Karpas-422 (cell line): Measurements from ENCODE around the gene WASF2. TPM values are rescaled to one million over a fixed set of nuclear protein-coding genes. Genes with fewer than 3 reads are reported as not detected.

ENCODE experiments used
- DNase-seq: peaks from one replicate; pipeline ENCODE4 v3.0.0-alpha.2; 2015
- H2AFZ ChIP-seq: fragments of 200-600 bp; sonication (generic); 2 replicates; pipeline ENCODE4 v1.6.1; 2014; ENCODE audit warnings: antibody characterized with exemption, low read length, mixed read lengths
- H3K27ac ChIP-seq: fragments of 200-600 bp; sonication (generic); 2 replicates; pipeline ENCODE4 v1.5.1; 2014; ENCODE audit warnings: mild to moderate bottlenecking, low read length, moderate library complexity
- H3K27me3 ChIP-seq: fragments of 200-600 bp; sonication (generic); 2 replicates; pipeline ENCODE4 v1.6.1; 2014; ENCODE audit warnings: low read length, mixed read lengths
- H3K36me3 ChIP-seq: fragments of 200-600 bp; sonication (generic); 2 replicates; pipeline ENCODE4 v1.6.1; 2014; ENCODE audit warnings: low read length, mixed read lengths; ENCODE audit not compliant: insufficient read depth
- H3K4me1 ChIP-seq: fragments of 200-600 bp; sonication (generic); 2 replicates; pipeline ENCODE4 v1.6.1; 2014; ENCODE audit warnings: mild to moderate bottlenecking, low read length, mixed read lengths
- H3K4me2 ChIP-seq: fragments of 200-600 bp; sonication (generic); 2 replicates; pipeline ENCODE4 v1.6.1; 2014; ENCODE audit warnings: low read length, low read depth, mild to moderate bottlenecking; ENCODE audit not compliant: poor library complexity, severe bottlenecking
- H3K4me3 ChIP-seq: fragments of 200-600 bp; sonication (generic); 2 replicates; pipeline ENCODE4 v1.5.1; 2014; ENCODE audit warnings: mild to moderate bottlenecking, antibody characterized with exemption, low read length, mixed read lengths
- H3K79me2 ChIP-seq: fragments of 200-600 bp; sonication (generic); 2 replicates; pipeline ENCODE4 v1.6.1; 2014; ENCODE audit warnings: mild to moderate bottlenecking, low read length, mixed read lengths
- H3K9ac ChIP-seq: fragments of 200-600 bp; sonication (generic); 2 replicates; pipeline ENCODE4 v1.6.0; 2014; ENCODE audit warnings: low read length
- H3K9me2 ChIP-seq: fragments of 200-600 bp; sonication (generic), shearing (Covaris generic); replicated peaks from 2 replicates; pipeline ENCODE4 v1.6.0; 2014; ENCODE audit warnings: mild to moderate bottlenecking, low read length, moderate library complexity; ENCODE audit not compliant: insufficient read depth
- H3K9me3 ChIP-seq: fragments of 300-700, 200-600 bp; sonication (generic); 2 replicates; pipeline ENCODE4 v1.6.1; 2014; ENCODE audit warnings: low read length, mixed read lengths
- H4K20me1 ChIP-seq: fragments of 200-600 bp; sonication (generic); 2 replicates; pipeline ENCODE4 v1.6.1; 2014; ENCODE audit warnings: mild to moderate bottlenecking, antibody characterized with exemption, low read length, low read depth; ENCODE audit not compliant: insufficient read depth
- total RNA-seq: library from RNA; depleted of rRNA; stranded (reverse); fragments of >200 nt; shearing (Covaris generic); gene quantifications from 2 replicates; pipeline ENCODE4 v1.2.3, GENCODE V29; 2014; ENCODE audit warnings: low replicate concordance

The WASF2 gene
- total RNA-seq, 1 experiment from 2014 or later: 21.7 TPM

- no peaks in the 10 kb centered on the region for H3K79me2 ChIP-seq
- H2AFZ ChIP-seq: no peak overlapping the region
- H3K9ac ChIP-seq: no peak overlapping the region
- no peaks in the 10 kb centered on the region for H3K27me3 ChIP-seq
- H3K4me2 ChIP-seq: no peak overlapping the region
- no peak overlapping the region for H3K27ac ChIP-seq
- H4K20me1 ChIP-seq: no peaks in the 10 kb centered on the region
- H3K9me2 ChIP-seq: no peaks in the 10 kb centered on the region
- H3K36me3 ChIP-seq: no peaks in the 10 kb centered on the region
- DNase-seq: no peak
- no peaks in the 10 kb centered on the region for H3K9me3 ChIP-seq
- peaks cover 19% of the 10 kb centered on the region for H3K4me1 ChIP-seq
- H3K4me3 ChIP-seq: no peak overlapping the region
These were observed 129.6 kb downstream of the WASF2 start for GRCh38 chr1:27360159-27361043.

GRCh38 chr1:27359822-27360158, 130.2 kb downstream of the WASF2 start:
- DNase-seq: no peak
- Histone ChIP-seq H3K79me2 (no peaks in the 10 kb centered on the region), H3K9me2 (no peaks in the 10 kb centered on the region), H3K36me3 (no peaks in the 10 kb centered on the region), H3K27ac (no peak overlapping the region), H2AFZ (no peak overlapping the region), H3K4me3 (no peak overlapping the region), H4K20me1 (no peaks in the 10 kb centered on the region), H3K27me3 (no peaks in the 10 kb centered on the region), H3K9ac (no peak overlapping the region), H3K4me1 (peaks cover 14% of the 10 kb centered on the region), H3K4me2 (no peak overlapping the region), H3K9me3 (no peaks in the 10 kb centered on the region)

GRCh38 chr1:27358928-27359313, 131.0 kb downstream of the WASF2 start:
- Histone ChIP-seq H2AFZ (no peak overlapping the region), H3K4me3 (no peak overlapping the region), H3K36me3 (no peaks in the 10 kb centered on the region), H3K27me3 (no peaks in the 10 kb centered on the region), H3K27ac (no peak overlapping the region), H4K20me1 (no peaks in the 10 kb centered on the region), H3K79me2 (no peaks in the 10 kb centered on the region), H3K9me2 (no peaks in the 10 kb centered on the region), H3K9ac (no peak overlapping the region), H3K4me1 (peaks cover 13% of the 10 kb centered on the region), H3K9me3 (no peaks in the 10 kb centered on the region), H3K4me2 (no peak overlapping the region)
- DNase-seq: no peak

- Histone ChIP-seq H3K4me1 (peaks cover 13% of the 10 kb centered on the region), H3K36me3 (no peaks in the 10 kb centered on the region), H4K20me1 (no peaks in the 10 kb centered on the region), H3K79me2 (no peaks in the 10 kb centered on the region), H3K9me3 (no peaks in the 10 kb centered on the region), H3K4me2 (peak overlapping the region; percentile 64), H3K9ac (no peak overlapping the region), H3K9me2 (no peaks in the 10 kb centered on the region), H3K27me3 (no peaks in the 10 kb centered on the region), H3K27ac (no peak overlapping the region), H2AFZ (no peak overlapping the region), H3K4me3 (no peak overlapping the region)
- no peak for DNase-seq
These were observed 131.7 kb downstream of the WASF2 start for GRCh38 chr1:27358038-27358927.

- H2AFZ ChIP-seq: peak overlapping the region; percentile 22; the same call in 1 of the 2 replicates
- no peaks in the 10 kb centered on the region for H3K9me3 ChIP-seq
- H4K20me1 ChIP-seq: no peaks in the 10 kb centered on the region
- H3K4me2 ChIP-seq: peak overlapping the region; percentile 64
- no peaks in the 10 kb centered on the region for H3K36me3 ChIP-seq
- H3K4me3 ChIP-seq: peak overlapping the region; percentile 58
- no peaks in the 10 kb centered on the region for H3K27me3 ChIP-seq
- peak overlapping the region; percentile 65 for H3K9ac ChIP-seq
- H3K9me2 ChIP-seq: no peaks in the 10 kb centered on the region
- peaks cover 13% of the 10 kb centered on the region for H3K4me1 ChIP-seq
- DNase-seq: peak; percentile 89
- H3K79me2 ChIP-seq: no peaks in the 10 kb centered on the region
- no peak overlapping the region for H3K27ac ChIP-seq
These were observed 132.5 kb downstream of the WASF2 start for GRCh38 chr1:27357281-27358037.

- no peaks in the 10 kb centered on the region for H3K36me3 ChIP-seq
- H3K9me2 ChIP-seq: no peaks in the 10 kb centered on the region
- H3K4me1 ChIP-seq: peaks cover 13% of the 10 kb centered on the region
- H3K4me2 ChIP-seq: peak overlapping the region; percentile 64
- H3K27me3 ChIP-seq: no peaks in the 10 kb centered on the region
- H3K79me2 ChIP-seq: no peaks in the 10 kb centered on the region
- DNase-seq: peak; percentile 78
- no peaks in the 10 kb centered on the region for H4K20me1 ChIP-seq
- peak overlapping the region; percentile 22; the same call in 1 of the 2 replicates for H2AFZ ChIP-seq
- no peak overlapping the region for H3K27ac ChIP-seq
- no peaks in the 10 kb centered on the region for H3K9me3 ChIP-seq
- H3K9ac ChIP-seq: peak overlapping the region; percentile 65
- H3K4me3 ChIP-seq: peak overlapping the region; percentile 58
These were observed 133.2 kb downstream of the WASF2 start for GRCh38 chr1:27356619-27357280.

GRCh38 chr1:27356277-27356618, 133.7 kb downstream of the WASF2 start:
- no peaks in the 10 kb centered on the region for H3K79me2 ChIP-seq
- no peak overlapping the region for H3K27ac ChIP-seq
- H3K36me3 ChIP-seq: no peaks in the 10 kb centered on the region
- H3K4me1 ChIP-seq: peaks cover 13% of the 10 kb centered on the region
- H3K9me3 ChIP-seq: no peaks in the 10 kb centered on the region
- no peaks in the 10 kb centered on the region for H4K20me1 ChIP-seq
- H3K9me2 ChIP-seq: no peaks in the 10 kb centered on the region
- H3K9ac ChIP-seq: peak overlapping the region; percentile 65
- H3K4me2 ChIP-seq: peak overlapping the region; percentile 64
- H2AFZ ChIP-seq: 0 out of 2 replicates have a peak overlapping the region, but pooled peaks have one; percentile 22
- peak overlapping the region; percentile 58; the same call in 1 of the 2 replicates for H3K4me3 ChIP-seq
- DNase-seq: no peak
- H3K27me3 ChIP-seq: no peaks in the 10 kb centered on the region
